Measurements from ENCODE around the gene KPTN. TPM values are rescaled to one million over a fixed set of nuclear protein-coding genes. Genes with fewer than 3 reads are reported as not detected.

KPTN gene
- total RNA-seq, 1 experiment from 2014 or later: 23.8 TPM

DNA sequence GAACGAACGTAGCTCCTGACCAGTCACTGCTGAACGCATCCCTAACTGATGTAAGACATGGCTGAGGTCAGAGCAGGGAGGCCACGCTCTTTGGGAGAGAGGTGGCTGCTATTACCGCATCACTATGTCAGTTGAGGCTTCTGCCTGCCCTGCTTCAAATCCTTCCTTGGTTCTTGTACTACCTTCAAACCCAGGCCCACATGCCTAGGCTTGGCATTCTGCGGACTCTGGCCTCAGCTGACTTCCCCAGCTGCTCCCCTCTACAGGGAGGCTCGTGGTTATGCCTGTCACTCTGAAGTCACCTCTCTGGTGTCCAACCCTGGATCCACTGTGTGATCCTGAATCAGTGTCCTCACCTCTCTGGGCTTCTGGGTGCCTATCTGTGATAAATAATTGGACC lies 49.9 kb downstream of the KPTN start:
- Histone ChIP-seq H3K27ac (ENCODE audit: low read depth, low read length) (no peak overlapping the region), H3K4me2 (ENCODE audit: low read length) (no peak overlapping the region), H3K4me1 (ENCODE audit: control insufficient read depth in 1 of 2, insufficient read depth in 2 of 2, low read length in 2 of 2) (peaks cover 3 to 14% of the 10 kb centered on the region in 2 experiments; a peak in 3 of 4 replicates), H3K9me3 (ENCODE audit: control insufficient read depth in 1 of 2, insufficient read depth in 1 of 2, low read depth in 1 of 2, low read length in 2 of 2) (no peaks in the 10 kb centered on the region), H3K79me2 (ENCODE audit: insufficient read depth, low read length) (no peaks in the 10 kb centered on the region), H2AFZ (ENCODE audit: low read depth, low read length, poor library complexity, severe bottlenecking) (no peak overlapping the region), H3K9me2 (ENCODE audit: insufficient read depth) (no peaks in the 10 kb centered on the region), H4K20me1 (ENCODE audit: insufficient read depth) (no peaks in the 10 kb centered on the region), H3K27me3 (ENCODE audit: insufficient read depth, low read length) (no peaks in the 10 kb centered on the region), H3K4me3 (replicated peaks in 1 of 2; ENCODE audit: low read depth in 1 of 2, low read length in 2 of 2) (no peak overlapping the region), H3K9ac (ENCODE audit: low read length) (no peak overlapping the region), H3K36me3 (ENCODE audit: control insufficient read depth in 1 of 2, insufficient read depth in 2 of 2, low read length in 2 of 2) (no peaks in the 10 kb centered on the region)
- CTCF ChIA-PET: interaction anchor here (0.9 to 2.4 kb wide), 6 partner anchors 50 to 279 kb away, joined by 3 to 7 read pairs (median 4); partner anchors contain the start of genes EHD2, KPTN and NAPA
- no peak for TF ChIP-seq FOSL1 (IDR thresholded peaks at IDR 0.05; ENCODE audit: low read depth)
- TF ChIP-seq, protein P1, sequence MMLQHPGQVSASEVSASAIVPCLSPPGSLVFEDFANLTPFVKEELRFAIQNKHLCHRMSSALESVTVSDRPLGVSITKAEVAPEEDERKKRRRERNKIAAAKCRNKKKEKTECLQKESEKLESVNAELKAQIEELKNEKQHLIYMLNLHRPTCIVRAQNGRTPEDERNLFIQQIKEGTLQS (IDR thresholded peaks at IDR 0.05): no peak
- no peak for TF ChIP-seq ZNF274 (IDR thresholded peaks at IDR 0.05; ENCODE audit: low read depth, low read length)
- TF ChIP-seq, protein P2, sequence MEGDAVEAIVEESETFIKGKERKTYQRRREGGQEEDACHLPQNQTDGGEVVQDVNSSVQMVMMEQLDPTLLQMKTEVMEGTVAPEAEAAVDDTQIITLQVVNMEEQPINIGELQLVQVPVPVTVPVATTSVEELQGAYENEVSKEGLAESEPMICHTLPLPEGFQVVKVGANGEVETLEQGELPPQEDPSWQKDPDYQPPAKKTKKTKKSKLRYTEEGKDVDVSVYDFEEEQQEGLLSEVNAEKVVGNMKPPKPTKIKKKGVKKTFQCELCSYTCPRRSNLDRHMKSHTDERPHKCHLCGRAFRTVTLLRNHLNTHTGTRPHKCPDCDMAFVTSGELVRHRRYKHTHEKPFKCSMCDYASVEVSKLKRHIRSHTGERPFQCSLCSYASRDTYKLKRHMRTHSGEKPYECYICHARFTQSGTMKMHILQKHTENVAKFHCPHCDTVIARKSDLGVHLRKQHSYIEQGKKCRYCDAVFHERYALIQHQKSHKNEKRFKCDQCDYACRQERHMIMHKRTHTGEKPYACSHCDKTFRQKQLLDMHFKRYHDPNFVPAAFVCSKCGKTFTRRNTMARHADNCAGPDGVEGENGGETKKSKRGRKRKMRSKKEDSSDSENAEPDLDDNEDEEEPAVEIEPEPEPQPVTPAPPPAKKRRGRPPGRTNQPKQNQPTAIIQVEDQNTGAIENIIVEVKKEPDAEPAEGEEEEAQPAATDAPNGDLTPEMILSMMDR (IDR thresholded peaks at IDR 0.05 in 2 of 3, conservative IDR thresholded peaks at IDR 0.05 in 1 of 3; ENCODE audit: borderline replicate concordance in 1 of 3, insufficient read depth in 1 of 3, low read depth in 2 of 3, low read length in 2 of 3): no peak
- TF ChIP-seq CBX3 (IDR thresholded peaks at IDR 0.05; ENCODE audit: low read depth): no peak
- no peak for TF ChIP-seq RAD21 (IDR thresholded peaks at IDR 0.05; ENCODE audit: low read depth)
- no peak for TF ChIP-seq YY1 (IDR thresholded peaks at IDR 0.05; ENCODE audit: extremely low read depth, insufficient replicate concordance, low read depth, low read length)
- TF ChIP-seq ZFX (IDR thresholded peaks at IDR 0.05): no peak
- DNase-seq (ENCODE audit: low read depth, low spot score) (no peak), ATAC-seq (no peak)
- RAD21 ChIA-PET (ENCODE audit: low non-redundant PET in 1 of 2, low total read pairs in 2 of 2, uncharacterized antibody in 2 of 2, unreplicated experiment in 2 of 2): interaction anchor here in 1 of 2 experiments (0.6 kb wide), 1 partner anchor 133 kb away, joined by 6 read pairs; no protein-coding TSS in a partner anchor
- POLR2A ChIA-PET: no interaction called here
- intact Hi-C loops (cut with micrococcal nuclease): loop anchor here (5.0 kb wide), 1 partner anchor 358 kb away; no protein-coding TSS in a partner anchor
- no TSS peak for BruUV-seq (replicated peaks)

All from HCT116 (cell line).